Lower lobe of right lung (tissue), 2 donors: ENCODE measurements around the gene TMPRSS13. TPM values are rescaled to one million over a fixed set of nuclear protein-coding genes. Genes with fewer than 3 reads are reported as not detected.
"Not testable (repeated sequence)": the region's sequence is repeated elsewhere in the genome, so short reads cannot be mapped to it uniquely, and the experiment has no call there.

Experiments
- ATAC-seq, 2 donors: fragments of 200-7000 bp; cut with Tn5 transposase; one replicate each; pipeline ENCODE4 v1.9.1; 2020 to 2022; ENCODE audit warnings: mild to moderate bottlenecking in 2 of 2, moderate library complexity in 2 of 2
- DNase-seq: peaks from one replicate; pipeline ENCODE4 v3.0.0-alpha.2; 2020
- H3K27ac ChIP-seq: fragments of 200-600 bp; one replicate; pipeline ENCODE4 v1.8.0; 2022
- H3K27me3 ChIP-seq: fragments of 200-600 bp; one replicate; pipeline ENCODE4 v1.8.0; 2022; ENCODE audit warnings: low read depth
- H3K36me3 ChIP-seq: fragments of 200-600 bp; one replicate; pipeline ENCODE4 v1.8.0; 2022; ENCODE audit warnings: mild to moderate bottlenecking
- H3K4me1 ChIP-seq: fragments of 200-600 bp; one replicate; pipeline ENCODE4 v1.8.0; 2022
- H3K4me3 ChIP-seq: fragments of 200-600 bp; one replicate; pipeline ENCODE4 v1.8.0; 2022; ENCODE audit warnings: mild to moderate bottlenecking
- H3K9me3 ChIP-seq: fragments of 200-600 bp; one replicate; pipeline ENCODE4 v1.8.0; 2022
- CTCF ChIP-seq: fragments of 200-600 bp; IDR thresholded peaks from one replicate; pipeline ENCODE4 v1.8.0; 2022; ENCODE audit warnings: antibody characterized with exemption, mild to moderate bottlenecking
- intact Hi-C: fragments of 100-400 bp; cut with DNase I; formaldehyde crosslinking; loops from one replicate; pipeline ENCODE4 v1.11.0; 2022
- total RNA-seq: library from RNA; stranded (reverse); fragmentation: NEBNext Ultra II Directional; extraction: Animal tissue kit (Norgen Biotek cat#: 25700); gene quantifications from one replicate; pipeline ENCODE4 v1.2.1, GENCODE V29; 2021
- donor health status: DM: no; HTN: yes; CAD: no; lungs with severe emphysema.

Gene TMPRSS13
- total RNA-seq, 1 donor from 2014 or later = 7.0 TPM

- DNase-seq = peak; percentile 24
- Histone ChIP-seq H3K4me3 (no peak overlapping the region), H3K27ac (no peak overlapping the region), H3K4me1 (peaks cover 19% of the 10 kb centered on the region), H3K36me3 (no peaks in the 10 kb centered on the region), H3K9me3 (no peaks in the 10 kb centered on the region), H3K27me3 (no peaks in the 10 kb centered on the region)
- intact Hi-C loops = no loop called here
- no peak for TF ChIP-seq CTCF
- no peak for ATAC-seq
Observed at GRCh38 chr11:117930668-117931330, 1.6 kb upstream of the TMPRSS13 start.

GRCh38 chr11:117929916-117930570 lies 841 bp upstream of the TMPRSS13 start:
- H3K9me3 ChIP-seq = no peaks in the 10 kb centered on the region
- H3K36me3 ChIP-seq = no peaks in the 10 kb centered on the region
- peak; percentile 3 for DNase-seq
- H3K27me3 ChIP-seq = no peaks in the 10 kb centered on the region
- ATAC-seq = peak; percentile 73 to 79
- no peak for TF ChIP-seq CTCF
- peak overlapping the region; percentile 61 for H3K27ac ChIP-seq
- peaks cover 19% of the 10 kb centered on the region for H3K4me1 ChIP-seq
- no peak overlapping the region for H3K4me3 ChIP-seq
- intact Hi-C loops = no loop called here

GRCh38 chr11:117928446-117929141 lies 608 bp downstream of the TMPRSS13 start:
- peak; percentile 16 for TF ChIP-seq CTCF
- intact Hi-C loops = no loop called here
- Histone ChIP-seq H3K4me3 (peak overlapping the region; percentile 36), H3K4me1 (peaks cover 19% of the 10 kb centered on the region), H3K36me3 (no peaks in the 10 kb centered on the region), H3K27ac (peak overlapping the region; percentile 61), H3K27me3 (no peaks in the 10 kb centered on the region), H3K9me3 (no peaks in the 10 kb centered on the region)
- DNase-seq = peak; percentile 43
- ATAC-seq = peak; percentile 58 to 75

GRCh38 chr11:117927926-117928325 lies 1.3 kb downstream of the TMPRSS13 start:
- Histone ChIP-seq H3K4me3 (no peak overlapping the region), H3K27ac (no peak overlapping the region), H3K9me3 (no peaks in the 10 kb centered on the region), H3K36me3 (no peaks in the 10 kb centered on the region), H3K4me1 (peaks cover 19% of the 10 kb centered on the region), H3K27me3 (no peaks in the 10 kb centered on the region)
- DNase-seq (peak; percentile 7), ATAC-seq (no peak)
- intact Hi-C loops = no loop called here
- TF ChIP-seq CTCF = no peak

- H3K36me3 ChIP-seq, intact Hi-C loops, ATAC-seq, H3K27ac ChIP-seq, H3K9me3 ChIP-seq, H3K27me3 ChIP-seq, H3K4me3 ChIP-seq: not testable (repeated sequence)
- H3K4me1 ChIP-seq = peaks cover 18% of the 10 kb centered on the region
- DNase-seq = peak; percentile 26
Observed at GRCh38 chr11:117926166-117926565, 3.0 kb downstream of the TMPRSS13 start.
